ENCODE data around the gene ABHD13. TPM values are rescaled to one million over a fixed set of nuclear protein-coding genes. Genes with fewer than 3 reads are reported as not detected.

ABHD13 gene
- total RNA-seq, 1 experiment from 2014 or later = 5.5 TPM

DNA sequence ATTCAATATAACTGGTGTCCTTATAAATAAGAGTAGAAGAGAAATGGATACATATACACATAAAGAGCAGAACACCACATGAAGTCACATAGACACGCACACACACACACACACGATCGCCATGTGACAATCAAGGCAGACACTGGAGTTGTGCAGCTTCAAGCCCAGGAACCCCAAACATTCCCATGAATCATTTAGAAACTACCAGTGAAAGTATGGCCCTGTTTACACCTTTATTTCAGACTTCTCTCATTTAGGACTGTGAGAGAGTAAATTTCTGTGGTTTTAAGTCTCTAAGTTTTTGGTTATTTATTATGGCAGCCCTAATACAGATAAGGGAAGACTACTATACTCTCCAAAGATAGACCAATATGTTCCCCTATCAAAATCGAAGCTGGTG, 31.0 kb downstream of the ABHD13 start:
- Histone ChIP-seq H3K36me3 (ENCODE audit: low read depth) (no peaks in the 10 kb centered on the region), H2AFZ (no peak overlapping the region), H3F3A (ENCODE audit: insufficient read depth, low read depth) (no peaks in the 10 kb centered on the region), H3K4me3 (no peak overlapping the region), H3K27ac (no peak overlapping the region), H3K4me2 (no peak overlapping the region), H3K9me2 (ENCODE audit: insufficient read depth) (no peaks in the 10 kb centered on the region), H4K20me1 (ENCODE audit: insufficient read depth) (no peaks in the 10 kb centered on the region), H3K4me1 (replicated peaks; ENCODE audit: insufficient read depth) (no peaks in the 10 kb centered on the region), H3K27me3 (ENCODE audit: insufficient read depth, low read depth) (no peaks in the 10 kb centered on the region), H3K9me3 (ENCODE audit: insufficient read depth, low read depth) (peaks cover 9% of the 10 kb centered on the region), H3K79me2 (ENCODE audit: low read depth) (no peaks in the 10 kb centered on the region)
- intact Hi-C loops (cut with micrococcal nuclease; ENCODE audit: unreplicated experiment) = no loop called here
- no TSS peak for BruUV-seq (replicated peaks)
- POLR2A ChIA-PET (ENCODE audit: unreplicated experiment) = no interaction called here
- CTCF ChIA-PET = no interaction called here
- no peak for TF ChIP-seq EZH2 (IDR thresholded peaks at IDR 0.05; ENCODE audit: low read depth)
- TF ChIP-seq, protein P1, sequence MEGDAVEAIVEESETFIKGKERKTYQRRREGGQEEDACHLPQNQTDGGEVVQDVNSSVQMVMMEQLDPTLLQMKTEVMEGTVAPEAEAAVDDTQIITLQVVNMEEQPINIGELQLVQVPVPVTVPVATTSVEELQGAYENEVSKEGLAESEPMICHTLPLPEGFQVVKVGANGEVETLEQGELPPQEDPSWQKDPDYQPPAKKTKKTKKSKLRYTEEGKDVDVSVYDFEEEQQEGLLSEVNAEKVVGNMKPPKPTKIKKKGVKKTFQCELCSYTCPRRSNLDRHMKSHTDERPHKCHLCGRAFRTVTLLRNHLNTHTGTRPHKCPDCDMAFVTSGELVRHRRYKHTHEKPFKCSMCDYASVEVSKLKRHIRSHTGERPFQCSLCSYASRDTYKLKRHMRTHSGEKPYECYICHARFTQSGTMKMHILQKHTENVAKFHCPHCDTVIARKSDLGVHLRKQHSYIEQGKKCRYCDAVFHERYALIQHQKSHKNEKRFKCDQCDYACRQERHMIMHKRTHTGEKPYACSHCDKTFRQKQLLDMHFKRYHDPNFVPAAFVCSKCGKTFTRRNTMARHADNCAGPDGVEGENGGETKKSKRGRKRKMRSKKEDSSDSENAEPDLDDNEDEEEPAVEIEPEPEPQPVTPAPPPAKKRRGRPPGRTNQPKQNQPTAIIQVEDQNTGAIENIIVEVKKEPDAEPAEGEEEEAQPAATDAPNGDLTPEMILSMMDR (conservative IDR thresholded peaks at IDR 0.05) = no peak
- no peak for DNase-seq

DNA sequence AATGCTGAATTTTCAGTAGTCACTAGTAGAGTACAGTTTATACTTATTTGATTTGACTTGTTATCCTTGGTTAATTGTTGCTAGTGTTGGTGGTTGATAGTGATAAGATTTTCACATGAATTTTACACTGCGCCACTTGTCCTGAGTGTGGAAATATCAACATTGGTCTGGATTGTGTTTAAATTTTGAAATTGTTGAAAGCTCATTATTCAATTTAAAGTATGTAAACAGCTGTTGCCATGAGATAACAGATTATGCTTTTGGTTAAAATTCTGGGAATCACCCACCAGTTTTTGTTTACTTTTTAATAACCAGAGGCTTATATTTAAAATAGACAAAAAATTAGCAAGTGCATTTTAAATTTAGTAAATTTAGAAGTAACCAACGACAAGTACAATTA, 39.1 kb downstream of the ABHD13 start:
- no peaks in the 10 kb centered on the region for H3F3A ChIP-seq (ENCODE audit: insufficient read depth, low read depth)
- CTCF ChIA-PET = no interaction called here
- no peak overlapping the region for H3K4me3 ChIP-seq
- no peaks in the 10 kb centered on the region for H3K27me3 ChIP-seq (ENCODE audit: insufficient read depth, low read depth)
- TF ChIP-seq, protein P1 (conservative IDR thresholded peaks at IDR 0.05) = no peak
- TF ChIP-seq EZH2 (IDR thresholded peaks at IDR 0.05; ENCODE audit: low read depth) = no peak
- H3K36me3 ChIP-seq (ENCODE audit: low read depth) = no peaks in the 10 kb centered on the region
- H3K4me1 ChIP-seq (replicated peaks; ENCODE audit: insufficient read depth) = no peaks in the 10 kb centered on the region
- no peaks in the 10 kb centered on the region; the same call in 1 of the 2 replicates for H3K9me2 ChIP-seq (ENCODE audit: insufficient read depth)
- H4K20me1 ChIP-seq (ENCODE audit: insufficient read depth) = no peaks in the 10 kb centered on the region
- POLR2A ChIA-PET (ENCODE audit: unreplicated experiment) = no interaction called here
- intact Hi-C loops (cut with micrococcal nuclease; ENCODE audit: unreplicated experiment) = no loop called here
- no peaks in the 10 kb centered on the region for H3K9me3 ChIP-seq (ENCODE audit: insufficient read depth, low read depth)
- no peak overlapping the region for H3K27ac ChIP-seq
- DNase-seq = no peak
- H3K4me2 ChIP-seq = no peak overlapping the region
- H2AFZ ChIP-seq = no peak overlapping the region
- no TSS peak for BruUV-seq (replicated peaks)
- no peaks in the 10 kb centered on the region for H3K79me2 ChIP-seq (ENCODE audit: low read depth)

DNA sequence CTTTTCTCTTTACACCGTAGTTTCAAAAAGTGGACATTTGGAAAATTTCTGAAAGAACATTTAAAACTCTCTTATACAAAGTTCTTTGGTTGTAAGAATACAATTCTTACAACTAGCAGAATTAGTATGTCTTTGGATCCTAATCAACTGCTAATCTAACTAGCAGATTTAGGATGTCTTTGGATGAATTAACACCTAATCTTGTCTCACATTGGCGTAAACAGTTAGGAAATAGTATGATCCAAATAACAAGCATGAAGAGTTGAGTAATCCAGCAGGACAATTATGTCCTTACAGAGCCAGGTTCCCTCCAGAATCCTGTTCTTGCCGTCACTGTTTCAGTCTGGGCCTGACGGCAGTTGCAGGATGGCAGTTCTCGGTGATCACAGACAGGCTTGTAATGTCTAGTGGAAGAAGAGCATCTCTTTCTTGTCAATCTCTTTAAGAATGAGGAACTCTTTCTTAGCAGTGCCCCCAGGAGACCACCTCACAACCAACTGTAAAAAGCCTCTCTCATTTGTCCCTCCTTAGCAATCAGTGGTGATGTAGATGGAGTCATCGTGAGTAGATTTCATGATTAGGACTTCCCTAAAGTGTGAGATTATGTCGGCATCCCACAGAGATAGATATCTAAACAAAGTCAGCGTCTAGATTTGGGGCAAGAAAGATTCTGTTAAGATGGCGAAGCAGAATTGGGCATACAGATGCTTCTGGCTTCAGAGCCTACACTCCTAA, 45.6 kb downstream of the ABHD13 start:
- Histone ChIP-seq H3K4me2 (no peak overlapping the region), H3K79me2 (ENCODE audit: low read depth) (no peaks in the 10 kb centered on the region), H3K4me1 (replicated peaks; ENCODE audit: insufficient read depth) (no peaks in the 10 kb centered on the region), H3K27me3 (ENCODE audit: insufficient read depth, low read depth) (no peaks in the 10 kb centered on the region), H4K20me1 (ENCODE audit: insufficient read depth) (no peaks in the 10 kb centered on the region), H3F3A (ENCODE audit: insufficient read depth, low read depth) (no peaks in the 10 kb centered on the region; the same call in 1 of the 2 replicates), H2AFZ (no peak overlapping the region), H3K36me3 (ENCODE audit: low read depth) (no peaks in the 10 kb centered on the region), H3K9me2 (ENCODE audit: insufficient read depth) (no peaks in the 10 kb centered on the region), H3K9me3 (ENCODE audit: insufficient read depth, low read depth) (no peaks in the 10 kb centered on the region), H3K4me3 (no peak overlapping the region), H3K27ac (no peak overlapping the region)
- POLR2A ChIA-PET (ENCODE audit: unreplicated experiment) = no interaction called here
- no peak for DNase-seq
- intact Hi-C loops (cut with micrococcal nuclease; ENCODE audit: unreplicated experiment) = no loop called here
- BruUV-seq (replicated peaks) = no TSS peak
- CTCF ChIA-PET = no interaction called here
- TF ChIP-seq, protein P1 (conservative IDR thresholded peaks at IDR 0.05) = no peak
- no peak for TF ChIP-seq EZH2 (IDR thresholded peaks at IDR 0.05; ENCODE audit: low read depth)

All from PC-9 (cell line).